ENCODE measurements around the gene SMURF2.
"Not testable (repeated sequence)": the region's sequence is repeated elsewhere in the genome, so short reads cannot be mapped to it uniquely, and the experiment has no call there.

Gene SMURF2

GRCh38 chr17:64607862-64608565, 54.1 kb downstream of the SMURF2 start:
- no peak for DNase-seq (ENCODE audit: low read depth)
- no peak overlapping the region for H3K4me3 ChIP-seq (ENCODE audit: control insufficient read depth, low read depth, low read length)
- TF ChIP-seq CTCF (IDR thresholded peaks at IDR 0.05; ENCODE audit: control insufficient read depth, insufficient read depth, low read depth, low read length, missing control alignments): no peak

- H3K4me3 ChIP-seq (ENCODE audit: control insufficient read depth, low read depth, low read length): not testable (repeated sequence)
Measured at GRCh38 chr17:64604532-64604931, 57.6 kb downstream of the SMURF2 start.

GRCh38 chr17:64603987-64604386, 58.1 kb downstream of the SMURF2 start:
- TF ChIP-seq CTCF (IDR thresholded peaks at IDR 0.05; ENCODE audit: control insufficient read depth, insufficient read depth, low read depth, low read length, missing control alignments): no peak
- DNase-seq (ENCODE audit: low read depth): no peak
- no peak overlapping the region for H3K4me3 ChIP-seq (ENCODE audit: control insufficient read depth, low read depth, low read length)

More at GRCh38 chr17:64604532-64604931, 57.6 kb downstream of the SMURF2 start:
- DNase-seq (ENCODE audit: low read depth): not testable (repeated sequence)

- DNase-seq (ENCODE audit: low read depth): no peak
- TF ChIP-seq CTCF (IDR thresholded peaks at IDR 0.05; ENCODE audit: control insufficient read depth, insufficient read depth, low read depth, low read length, missing control alignments): no peak
- H3K4me3 ChIP-seq (ENCODE audit: control insufficient read depth, low read depth, low read length): no peak overlapping the region
Measured at GRCh38 chr17:64599827-64600226, 62.3 kb downstream of the SMURF2 start.

GRCh38 chr17:64599187-64599676, 62.9 kb downstream of the SMURF2 start:
- no peak for TF ChIP-seq CTCF (IDR thresholded peaks at IDR 0.05; ENCODE audit: control insufficient read depth, insufficient read depth, low read depth, low read length, missing control alignments)
- DNase-seq (ENCODE audit: low read depth): no peak

GRCh38 chr17:64598672-64599071, 63.4 kb downstream of the SMURF2 start:
- no peak for DNase-seq (ENCODE audit: low read depth)
- TF ChIP-seq CTCF (IDR thresholded peaks at IDR 0.05; ENCODE audit: control insufficient read depth, insufficient read depth, low read depth, low read length, missing control alignments): no peak
- H3K4me3 ChIP-seq (ENCODE audit: control insufficient read depth, low read depth, low read length): no peak overlapping the region

More at GRCh38 chr17:64599187-64599676, 62.9 kb downstream of the SMURF2 start:
- no peak overlapping the region for H3K4me3 ChIP-seq (ENCODE audit: control insufficient read depth, low read depth, low read length)

GRCh38 chr17:64596988-64597387, 65.1 kb downstream of the SMURF2 start:
- H3K4me3 ChIP-seq (ENCODE audit: control insufficient read depth, low read depth, low read length): no peak overlapping the region
- TF ChIP-seq CTCF (IDR thresholded peaks at IDR 0.05; ENCODE audit: control insufficient read depth, insufficient read depth, low read depth, low read length, missing control alignments): no peak
- DNase-seq (ENCODE audit: low read depth): no peak
